ENCODE data around the gene NCOA3.
A peak's percentile ranks its signal among the peaks of the same experiment; 100 is the strongest.
"Not testable (repeated sequence)": the region's sequence is repeated elsewhere in the genome, so short reads cannot be mapped to it uniquely, and the experiment has no call there.

The NCOA3 gene

GRCh38 chr20:47540443-47541354 lies 39.0 kb downstream of the NCOA3 start:
- peak; percentile 7 to 40 for DNase-seq

DNA sequence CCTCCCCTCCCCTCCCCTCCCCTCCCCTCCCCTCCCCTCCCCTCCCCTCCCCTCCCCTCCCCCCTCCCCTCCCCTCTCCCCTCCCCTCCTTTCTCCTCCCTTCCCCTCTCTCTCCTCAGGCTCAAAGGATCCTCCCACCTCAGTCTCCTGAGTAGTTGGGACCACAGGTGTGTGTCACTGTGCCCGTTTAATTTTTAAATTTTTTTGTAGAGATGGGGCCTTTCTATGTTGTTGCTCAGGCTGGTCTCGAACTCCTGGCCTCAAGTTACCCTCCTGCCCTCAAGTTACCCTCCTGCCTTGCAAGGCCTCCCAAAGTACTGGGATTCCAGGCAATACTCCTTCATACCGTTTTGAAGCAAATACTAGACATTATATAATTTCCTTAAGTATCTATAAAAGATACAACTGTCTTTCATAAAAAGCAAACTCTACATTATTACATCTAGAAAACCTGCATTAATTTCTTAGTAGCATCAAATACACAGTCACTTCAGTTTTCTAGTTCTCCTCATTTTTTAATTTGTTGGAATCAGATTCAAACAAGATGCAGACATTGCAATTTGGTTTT lies 39.8 kb downstream of the NCOA3 start:
- no peak for DNase-seq

- DNase-seq = no peak
These were observed 41.3 kb downstream of the NCOA3 start for GRCh38 chr20:47543006-47543431.

DNA sequence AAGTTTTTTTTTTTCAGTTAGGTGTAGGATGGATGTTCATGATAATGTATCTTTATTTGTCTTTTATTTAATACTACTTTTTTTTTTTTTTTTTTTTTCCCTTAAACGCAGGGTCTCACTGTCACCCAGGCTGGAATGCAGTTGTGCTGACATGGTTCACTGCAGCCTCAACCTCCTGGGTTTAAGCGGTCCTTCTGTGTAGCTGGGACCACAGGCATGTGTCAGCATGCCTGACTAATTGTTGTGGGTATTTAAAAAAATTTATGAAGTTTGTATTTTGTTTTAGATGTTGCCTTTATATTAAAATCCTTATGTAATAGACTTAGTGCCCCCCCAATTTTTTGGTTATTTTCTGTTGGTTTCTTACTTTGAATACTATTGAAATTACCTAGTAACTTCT lies 42.6 kb downstream of the NCOA3 start:
- DNase-seq = peak in 1 of 2 donors; percentile 34

DNA sequence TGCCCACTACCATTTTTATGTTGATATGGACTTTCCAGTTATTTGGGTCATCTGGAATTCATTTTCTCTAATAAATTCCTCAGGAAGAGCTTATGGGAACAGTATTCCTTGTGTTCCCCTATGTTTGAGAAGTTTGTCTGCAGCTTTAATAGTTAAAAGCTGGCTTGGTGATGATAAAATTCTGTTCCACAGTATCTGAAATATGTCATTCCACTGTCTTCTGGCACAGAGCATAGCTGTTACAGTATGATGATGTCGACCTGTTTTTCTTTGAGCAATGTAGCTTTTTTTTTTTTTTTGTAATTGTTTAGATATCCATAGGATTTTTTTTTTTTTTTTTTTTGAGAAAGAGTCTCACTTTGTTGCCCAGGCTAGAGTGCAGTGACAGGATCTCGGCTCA lies 43.2 kb downstream of the NCOA3 start:
- no peak for DNase-seq

GRCh38 chr20:47545499-47545898 lies 43.8 kb downstream of the NCOA3 start:
- no peak for DNase-seq

DNA sequence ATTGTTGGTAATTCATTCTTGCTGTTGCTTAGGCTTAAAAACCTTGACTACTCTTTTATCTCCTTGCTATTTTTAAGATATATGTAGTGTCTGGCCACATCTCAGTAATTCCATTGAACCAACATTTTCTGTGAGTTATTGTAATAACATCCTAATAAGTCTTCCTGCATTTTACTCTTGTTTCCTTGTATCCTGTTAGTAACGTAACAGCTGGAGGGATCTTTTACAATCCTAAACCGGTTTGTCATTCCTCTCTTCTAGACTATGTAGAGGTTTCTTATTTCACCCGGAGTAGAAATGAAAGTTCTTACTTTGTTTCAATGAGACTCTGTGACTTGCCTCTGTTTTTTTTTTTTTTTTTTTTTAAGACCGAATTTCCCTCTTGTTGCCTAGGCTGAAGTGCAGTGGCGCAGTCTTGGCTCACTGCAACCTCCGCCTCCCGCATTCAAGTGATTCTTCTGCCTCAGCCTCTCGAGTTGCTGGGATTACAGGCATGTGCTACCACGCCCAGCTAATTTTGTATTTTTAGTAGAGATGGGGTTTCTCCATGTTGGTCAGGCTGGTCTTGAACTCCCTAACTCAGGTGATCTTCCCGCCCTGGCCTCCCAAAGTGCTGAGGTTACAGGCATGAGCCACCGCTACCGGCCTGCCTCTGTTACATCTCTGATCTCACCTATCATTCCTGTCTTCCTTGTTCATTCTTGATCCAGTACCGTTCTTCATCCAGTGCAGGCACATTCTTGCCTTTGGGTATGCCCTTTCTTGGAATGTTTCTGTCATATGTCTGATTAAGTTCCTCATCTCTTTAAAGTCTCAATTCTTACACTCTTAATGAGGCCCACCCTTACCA lies 44.7 kb downstream of the NCOA3 start:
- DNase-seq = no peak

DNA sequence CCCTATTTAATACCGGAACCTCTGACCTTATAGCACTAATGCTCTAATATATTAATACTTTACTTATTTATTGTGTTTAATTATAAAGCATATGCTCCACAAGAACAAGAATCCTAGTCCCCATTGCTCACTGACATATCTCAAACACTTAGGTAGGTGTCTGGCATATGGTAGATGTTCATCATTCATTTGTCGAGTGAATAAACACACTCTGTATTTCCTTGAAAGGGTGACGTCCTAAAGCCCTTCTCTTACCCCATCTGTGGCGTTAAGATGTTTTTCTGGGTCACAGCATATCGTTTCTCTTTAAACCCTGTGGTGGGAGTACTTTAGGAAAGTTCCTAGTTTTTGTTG lies 45.3 kb downstream of the NCOA3 start:
- DNase-seq = no peak

GRCh38 chr20:47549671-47550070 lies 48.0 kb downstream of the NCOA3 start:
- no peak for DNase-seq

- DNase-seq = no peak
These were observed 49.5 kb downstream of the NCOA3 start for GRCh38 chr20:47551222-47551621.

GRCh38 chr20:47551841-47552240 lies 50.2 kb downstream of the NCOA3 start:
- DNase-seq = no peak

DNA sequence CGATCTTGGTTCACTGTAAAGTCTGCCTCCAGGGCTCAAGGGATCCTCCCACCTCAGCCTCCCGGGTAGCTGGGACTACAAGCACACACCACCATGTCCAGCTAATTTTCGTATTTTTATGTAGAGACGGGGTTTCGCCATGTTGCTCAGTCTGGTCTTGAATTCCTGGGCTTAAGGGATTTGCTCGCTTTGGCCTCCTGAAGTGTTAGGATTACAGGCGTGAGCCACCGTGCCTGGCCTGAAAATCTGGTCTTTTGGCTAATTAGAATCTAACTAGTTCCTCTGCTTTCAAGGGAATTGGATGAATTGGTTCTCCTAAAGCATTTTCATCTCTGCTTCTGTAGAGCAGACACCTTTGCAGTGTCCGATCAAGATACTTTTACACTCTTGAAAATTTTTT lies 51.3 kb downstream of the NCOA3 start:
- DNase-seq = no peak

GRCh38 chr20:47553594-47554235 lies 52.0 kb downstream of the NCOA3 start:
- DNase-seq = not testable (repeated sequence)

- not testable (repeated sequence) for DNase-seq
These were observed 52.6 kb downstream of the NCOA3 start for GRCh38 chr20:47554283-47554682.

- DNase-seq = no peak
These were observed 55.5 kb downstream of the NCOA3 start for GRCh38 chr20:47557218-47557617.

- no peak for DNase-seq
These were observed 56.1 kb downstream of the NCOA3 start for GRCh38 chr20:47557791-47558190.

GRCh38 chr20:47558295-47559066 lies 56.8 kb downstream of the NCOA3 start:
- no peak for DNase-seq

- no peak for DNase-seq
These were observed 57.5 kb downstream of the NCOA3 start for GRCh38 chr20:47559141-47559540.

GRCh38 chr20:47561180-47561579 lies 59.5 kb downstream of the NCOA3 start:
- DNase-seq = no peak

- no peak for DNase-seq
These were observed 60.2 kb downstream of the NCOA3 start for GRCh38 chr20:47561603-47562583.

GRCh38 chr20:47566269-47566668 lies 64.6 kb downstream of the NCOA3 start:
- DNase-seq = no peak
